Activated B cell treated with CpG ODN at 0.5 μM for 24 hours (primary cell): ENCODE results near the gene NAIF1. TPM values are rescaled to one million over a fixed set of nuclear protein-coding genes. Genes with fewer than 3 reads are reported as not detected.

Experiments
- ATAC-seq: fragments of 200-7000 bp; cut with Tn5 transposase; one replicate; pipeline ENCODE4 v1.10.0; 2021; ENCODE audit warnings: low read depth, mild to moderate bottlenecking, moderate library complexity
- CTCF ChIA-PET: fragments of 350-600 bp; sonication (Branson Sonifier 250); formaldehyde crosslinking; loops from one replicate; lab custom pipeline; 2021; ENCODE audit warnings: antibody characterized with exemption; lab: Charles Lee
- POLR2A ChIA-PET: fragments of 350-600 bp; sonication (Branson Sonifier 250); formaldehyde crosslinking; loops from one replicate; lab custom pipeline; 2021; ENCODE audit warnings: antibody characterized with exemption; lab: Charles Lee
- DNase-seq: peaks from one replicate; pipeline ENCODE4 v3.0.0; 2022
- H3K27ac Mint-ChIP-seq: one replicate; pipeline ENCODE4 v1.8.0; 2020; ENCODE audit warnings: mixed read lengths
- H3K27me3 Mint-ChIP-seq: one replicate; pipeline ENCODE4 v1.8.0; 2021; ENCODE audit warnings: mixed read lengths
- H3K36me3 Mint-ChIP-seq: one replicate; pipeline ENCODE4 v1.8.0; 2021; ENCODE audit warnings: low read depth, mixed read lengths
- H3K4me1 Mint-ChIP-seq: one replicate; pipeline ENCODE4 v1.8.0; 2021; ENCODE audit warnings: mixed read lengths
- H3K4me3 Mint-ChIP-seq: one replicate; pipeline ENCODE4 v1.8.0; 2020; ENCODE audit warnings: mild to moderate bottlenecking, mixed read lengths
- H3K9me3 Mint-ChIP-seq: one replicate; pipeline ENCODE4 v1.8.0; 2020; ENCODE audit warnings: mixed read lengths
- intact Hi-C: fragments of 100-400 bp; cut with micrococcal nuclease; formaldehyde crosslinking; loops from one replicate; pipeline ENCODE4 v1.15.1; 2024
- total RNA-seq: library from RNA; stranded (reverse); gene quantifications from 2 replicates; pipeline ENCODE4 v1.2.3, GENCODE V29; 2022
- TF ChIP-seq, protein P1 (sequence below): fragments of 200-600 bp; IDR thresholded peaks from one replicate; pipeline ENCODE4 v1.8.0; 2022; ENCODE audit warnings: antibody characterized with exemption, mild to moderate bottlenecking

Gene NAIF1
- total RNA-seq, 1 donor from 2014 or later = 10.4 TPM

GRCh38 chr9:128105538-128106175, 38.5 kb upstream of the NAIF1 start:
- TF ChIP-seq, protein P1, sequence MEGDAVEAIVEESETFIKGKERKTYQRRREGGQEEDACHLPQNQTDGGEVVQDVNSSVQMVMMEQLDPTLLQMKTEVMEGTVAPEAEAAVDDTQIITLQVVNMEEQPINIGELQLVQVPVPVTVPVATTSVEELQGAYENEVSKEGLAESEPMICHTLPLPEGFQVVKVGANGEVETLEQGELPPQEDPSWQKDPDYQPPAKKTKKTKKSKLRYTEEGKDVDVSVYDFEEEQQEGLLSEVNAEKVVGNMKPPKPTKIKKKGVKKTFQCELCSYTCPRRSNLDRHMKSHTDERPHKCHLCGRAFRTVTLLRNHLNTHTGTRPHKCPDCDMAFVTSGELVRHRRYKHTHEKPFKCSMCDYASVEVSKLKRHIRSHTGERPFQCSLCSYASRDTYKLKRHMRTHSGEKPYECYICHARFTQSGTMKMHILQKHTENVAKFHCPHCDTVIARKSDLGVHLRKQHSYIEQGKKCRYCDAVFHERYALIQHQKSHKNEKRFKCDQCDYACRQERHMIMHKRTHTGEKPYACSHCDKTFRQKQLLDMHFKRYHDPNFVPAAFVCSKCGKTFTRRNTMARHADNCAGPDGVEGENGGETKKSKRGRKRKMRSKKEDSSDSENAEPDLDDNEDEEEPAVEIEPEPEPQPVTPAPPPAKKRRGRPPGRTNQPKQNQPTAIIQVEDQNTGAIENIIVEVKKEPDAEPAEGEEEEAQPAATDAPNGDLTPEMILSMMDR = no peak
- H3K27me3 Mint-ChIP-seq = no peaks in the 10 kb centered on the region
- peaks cover 2% of the 10 kb centered on the region for H3K4me1 Mint-ChIP-seq
- POLR2A ChIA-PET = no interaction called here
- ATAC-seq (no peak), DNase-seq (no peak)
- H3K4me3 Mint-ChIP-seq = no peak overlapping the region
- intact Hi-C loops = no loop called here
- CTCF ChIA-PET = no interaction called here
- peaks cover 78% of the 10 kb centered on the region for H3K36me3 Mint-ChIP-seq
- no peak overlapping the region for H3K27ac Mint-ChIP-seq
- H3K9me3 Mint-ChIP-seq = no peaks in the 10 kb centered on the region

- ChIA-PET CTCF (no interaction called here), POLR2A (interaction anchor here (0.6 to 0.7 kb wide), 2 partner anchors 35 to 170 kb away, joined by 3 to 8 read pairs; no protein-coding TSS in a partner anchor)
- Mint-ChIP-seq H3K4me1 (peaks cover 4% of the 10 kb centered on the region), H3K36me3 (peaks cover 69% of the 10 kb centered on the region), H3K4me3 (no peak overlapping the region), H3K27ac (no peak overlapping the region), H3K27me3 (no peaks in the 10 kb centered on the region), H3K9me3 (no peaks in the 10 kb centered on the region)
- TF ChIP-seq, protein P1 = no peak
- intact Hi-C loops = no loop called here
- DNase-seq (no peak), ATAC-seq (no peak)
These were observed 37.1 kb upstream of the NAIF1 start for GRCh38 chr9:128104171-128104618.

GRCh38 chr9:128103589-128103962, 36.5 kb upstream of the NAIF1 start:
- Mint-ChIP-seq H3K4me1 (peaks cover 4% of the 10 kb centered on the region), H3K36me3 (peaks cover 67% of the 10 kb centered on the region), H3K9me3 (no peaks in the 10 kb centered on the region), H3K4me3 (no peak overlapping the region), H3K27ac (no peak overlapping the region), H3K27me3 (no peaks in the 10 kb centered on the region)
- POLR2A ChIA-PET = no interaction called here
- intact Hi-C loops = no loop called here
- ATAC-seq (no peak), DNase-seq (no peak)
- CTCF ChIA-PET = no interaction called here
- TF ChIP-seq, protein P1 = no peak

DNA sequence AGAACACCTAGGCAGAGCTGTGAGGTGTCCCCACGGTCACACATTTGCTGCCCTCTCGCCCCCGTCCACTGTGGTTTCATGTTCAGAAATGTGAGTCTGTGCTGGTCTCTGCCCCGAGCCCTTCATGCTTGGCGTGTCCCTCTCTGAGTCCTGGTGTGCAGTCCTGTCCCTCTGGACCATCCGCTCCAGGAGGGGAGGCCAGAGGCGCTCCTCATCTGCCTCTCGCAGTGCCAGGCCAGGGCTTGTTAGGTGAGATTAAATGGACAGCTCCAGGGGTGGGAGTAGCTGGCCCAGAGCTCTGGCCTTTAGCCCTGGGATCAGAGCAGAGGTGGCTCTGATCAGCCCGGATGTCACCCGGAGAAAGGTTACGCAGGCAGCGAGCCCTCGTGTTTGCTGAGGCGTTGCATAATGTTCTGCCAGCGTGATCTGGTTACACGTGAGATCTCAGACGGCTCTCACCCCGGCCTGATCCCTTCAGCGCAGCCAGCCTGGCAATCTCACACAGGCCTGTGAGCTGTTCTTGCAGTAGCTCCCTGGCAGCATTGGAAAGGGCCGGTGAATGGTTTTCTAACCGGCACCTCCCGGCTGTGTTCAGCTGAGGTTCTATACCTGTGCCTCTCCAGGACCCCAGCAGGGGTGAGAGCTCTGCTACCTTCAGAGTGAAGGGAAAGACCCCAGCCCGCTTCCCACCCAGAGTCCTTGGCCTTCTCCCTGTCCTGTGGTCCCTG, 35.9 kb upstream of the NAIF1 start:
- POLR2A ChIA-PET = no interaction called here
- H3K36me3 Mint-ChIP-seq = peaks cover 64% of the 10 kb centered on the region

GRCh38 chr9:128102196-128102595, 35.1 kb upstream of the NAIF1 start:
- no peak overlapping the region for H3K27ac Mint-ChIP-seq
- peaks cover 11% of the 10 kb centered on the region for H3K4me1 Mint-ChIP-seq
- CTCF ChIA-PET = interaction anchor here (1.1 kb wide), 1 partner anchor 159 kb away, joined by 3 read pairs; no protein-coding TSS in a partner anchor
- TF ChIP-seq, protein P1 = no peak
- ATAC-seq = no peak
- POLR2A ChIA-PET = no interaction called here
- intact Hi-C loops = no loop called here
- DNase-seq = no peak
- H3K36me3 Mint-ChIP-seq = peaks cover 56% of the 10 kb centered on the region
- H3K27me3 Mint-ChIP-seq = no peaks in the 10 kb centered on the region
- no peaks in the 10 kb centered on the region for H3K9me3 Mint-ChIP-seq
- H3K4me3 Mint-ChIP-seq = no peak overlapping the region

More for the DNA sequence above, 35.9 kb upstream of the NAIF1 start:
- DNase-seq = no peak
- peaks cover 10% of the 10 kb centered on the region for H3K4me1 Mint-ChIP-seq
- intact Hi-C loops = no loop called here
- CTCF ChIA-PET = interaction anchor here (1.1 kb wide), 1 partner anchor 159 kb away, joined by 3 read pairs; no protein-coding TSS in a partner anchor
- H3K27ac Mint-ChIP-seq = no peak overlapping the region
- no peaks in the 10 kb centered on the region for H3K27me3 Mint-ChIP-seq
- TF ChIP-seq, protein P1 = no peak
- H3K9me3 Mint-ChIP-seq = no peaks in the 10 kb centered on the region
- H3K4me3 Mint-ChIP-seq = no peak overlapping the region
- no peak for ATAC-seq
